AG09309 (cell line): Measurements from ENCODE around the gene DPP10.

ENCODE experiments used
- DNase-seq: peaks from one replicate; pipeline ENCODE4 v3.0.0-alpha.2; 2010; ENCODE audit warnings: low read depth
- H3K4me3 ChIP-seq: 2 replicates; pipeline ENCODE4 v1.5.1; 2011; ENCODE audit warnings: mild to moderate bottlenecking, low read depth, low read length, moderate library complexity; ENCODE audit not compliant: control insufficient read depth
- CTCF ChIP-seq: IDR thresholded peaks from 2 replicates; pipeline ENCODE4 v1.5.1; 2011; ENCODE audit warnings: mild to moderate bottlenecking, low read depth, low read length, inconsistent platforms; ENCODE audit not compliant: insufficient read depth, control insufficient read depth; ENCODE audit errors: missing control alignments

The DPP10 gene

GRCh38 chr2:115194623-115195022, 752.2 kb downstream of the DPP10 start:
- no peak for TF ChIP-seq CTCF
- no peak overlapping the region for H3K4me3 ChIP-seq
- no peak for DNase-seq

- H3K4me3 ChIP-seq: no peak overlapping the region
- TF ChIP-seq CTCF: no peak
- no peak for DNase-seq
These were observed 754.1 kb downstream of the DPP10 start for GRCh38 chr2:115196587-115196986.

GRCh38 chr2:115199966-115200365, 757.5 kb downstream of the DPP10 start:
- no peak overlapping the region for H3K4me3 ChIP-seq
- TF ChIP-seq CTCF: no peak
- no peak for DNase-seq

GRCh38 chr2:115201386-115201785, 758.9 kb downstream of the DPP10 start:
- no peak overlapping the region for H3K4me3 ChIP-seq
- DNase-seq: no peak
- no peak for TF ChIP-seq CTCF

- no peak overlapping the region for H3K4me3 ChIP-seq
- DNase-seq: no peak
- no peak for TF ChIP-seq CTCF
These were observed 766.2 kb downstream of the DPP10 start for GRCh38 chr2:115208493-115209164.

- H3K4me3 ChIP-seq: no peak overlapping the region
- no peak for DNase-seq
- no peak for TF ChIP-seq CTCF
These were observed 771.6 kb downstream of the DPP10 start for GRCh38 chr2:115214050-115214449.

GRCh38 chr2:115219296-115219695, 776.9 kb downstream of the DPP10 start:
- no peak for DNase-seq
- TF ChIP-seq CTCF: no peak
- H3K4me3 ChIP-seq: no peak overlapping the region
